IPS-NIHi7 (cell line): ENCODE measurements around the gene SPTSSA.
"Not testable (repeated sequence)": the region's sequence is repeated elsewhere in the genome, so short reads cannot be mapped to it uniquely, and the experiment has no call there.

Source experiments
- DNase-seq: peaks from one replicate; pipeline ENCODE4 v3.0.0; 2012; ENCODE audit warnings: mixed read lengths; ENCODE audit errors: extremely low spot score

Gene SPTSSA

GRCh38 chr14:34462132-34462893, at the start of gene SPTSSA:
Gene SPTSSA, minus strand, starts transcription at chr14:34462240. Its CDS starts 33 bp downstream, at chr14:34462207.
- DNase-seq = peak; percentile 98

- no peak for DNase-seq
These were observed 45.8 kb upstream of the SPTSSA start for GRCh38 chr14:34507884-34508283.

- DNase-seq = no peak
These were observed 45.4 kb upstream of the SPTSSA start for GRCh38 chr14:34507459-34507858.

GRCh38 chr14:34505124-34505491, 43.1 kb upstream of the SPTSSA start:
- not testable (repeated sequence) for DNase-seq

GRCh38 chr14:34504027-34504426, 42.0 kb upstream of the SPTSSA start:
- DNase-seq = not testable (repeated sequence)

GRCh38 chr14:34502545-34503225, 40.6 kb upstream of the SPTSSA start:
- no peak for DNase-seq

GRCh38 chr14:34502001-34502400, 40.0 kb upstream of the SPTSSA start:
- DNase-seq = no peak

GRCh38 chr14:34501004-34501580, 39.1 kb upstream of the SPTSSA start:
- DNase-seq = no peak

GRCh38 chr14:34498684-34499412, 36.8 kb upstream of the SPTSSA start:
- no peak for DNase-seq

- DNase-seq = peak; percentile 84
These were observed 34.9 kb upstream of the SPTSSA start for GRCh38 chr14:34496679-34497513.

GRCh38 chr14:34496007-34496678, 34.1 kb upstream of the SPTSSA start:
- DNase-seq = no peak

- no peak for DNase-seq
These were observed 27.3 kb upstream of the SPTSSA start for GRCh38 chr14:34489324-34489723.

- no peak for DNase-seq
These were observed 26.5 kb upstream of the SPTSSA start for GRCh38 chr14:34488528-34488927.

GRCh38 chr14:34484726-34485125, 22.7 kb upstream of the SPTSSA start:
- no peak for DNase-seq

- DNase-seq = no peak
These were observed 20.4 kb upstream of the SPTSSA start for GRCh38 chr14:34482463-34482862.

- DNase-seq = no peak
These were observed 17.7 kb upstream of the SPTSSA start for GRCh38 chr14:34479694-34480093.

- no peak for DNase-seq
These were observed 16.2 kb upstream of the SPTSSA start for GRCh38 chr14:34478261-34478660.

- not testable (repeated sequence) for DNase-seq
These were observed 14.0 kb upstream of the SPTSSA start for GRCh38 chr14:34476036-34476435.

- no peak for DNase-seq
These were observed 13.1 kb upstream of the SPTSSA start for GRCh38 chr14:34475163-34475562.

- no peak for DNase-seq
These were observed 12.2 kb upstream of the SPTSSA start for GRCh38 chr14:34474187-34474679.
